Activated naive CD4-positive, alpha-beta T cell treated with anti-CD3 and anti-CD28 coated beads, Interleukin-2, amount 50 U/mL, for 24 hours (primary cell): ENCODE data around the gene MEDAG.

Source experiments
- H3K27ac Mint-ChIP-seq: one replicate; pipeline ENCODE4 v1.8.0; 2021; ENCODE audit warnings: mild to moderate bottlenecking, mixed read lengths
- H3K27me3 Mint-ChIP-seq: one replicate; pipeline ENCODE4 v1.8.0; 2021; ENCODE audit warnings: mixed read lengths
- H3K36me3 Mint-ChIP-seq: one replicate; pipeline ENCODE4 v1.8.0; 2021; ENCODE audit warnings: mixed read lengths
- H3K4me1 Mint-ChIP-seq: one replicate; pipeline ENCODE4 v1.8.0; 2021; ENCODE audit warnings: mixed read lengths
- H3K4me3 Mint-ChIP-seq: one replicate; pipeline ENCODE4 v1.8.0; 2021; ENCODE audit warnings: mild to moderate bottlenecking, mixed read lengths
- H3K9me3 Mint-ChIP-seq: one replicate; pipeline ENCODE4 v1.8.0; 2021; ENCODE audit warnings: mixed read lengths

The MEDAG gene

GRCh38 chr13:30957258-30957943 is 51.3 kb downstream of the MEDAG start:
- Mint-ChIP-seq H3K4me1 (no peaks in the 10 kb centered on the region), H3K9me3 (peaks cover 20% of the 10 kb centered on the region), H3K4me3 (no peak overlapping the region), H3K36me3 (no peaks in the 10 kb centered on the region), H3K27ac (no peak overlapping the region), H3K27me3 (peaks cover 27% of the 10 kb centered on the region)

GRCh38 chr13:30959678-30960077 is 53.6 kb downstream of the MEDAG start:
- no peak overlapping the region for H3K27ac Mint-ChIP-seq
- H3K4me1 Mint-ChIP-seq = no peaks in the 10 kb centered on the region
- H3K27me3 Mint-ChIP-seq = peaks cover 24% of the 10 kb centered on the region
- no peaks in the 10 kb centered on the region for H3K36me3 Mint-ChIP-seq
- peaks cover 20% of the 10 kb centered on the region for H3K9me3 Mint-ChIP-seq
- H3K4me3 Mint-ChIP-seq = no peak overlapping the region

GRCh38 chr13:30963791-30964190 is 57.7 kb downstream of the MEDAG start:
- Mint-ChIP-seq H3K27me3 (peaks cover 17% of the 10 kb centered on the region), H3K36me3 (no peaks in the 10 kb centered on the region), H3K4me3 (no peak overlapping the region), H3K4me1 (no peaks in the 10 kb centered on the region), H3K27ac (no peak overlapping the region), H3K9me3 (peaks cover 11% of the 10 kb centered on the region)

GRCh38 chr13:30965380-30965779 is 59.3 kb downstream of the MEDAG start:
- no peak overlapping the region for H3K4me3 Mint-ChIP-seq
- peaks cover 19% of the 10 kb centered on the region for H3K27me3 Mint-ChIP-seq

GRCh38 chr13:30966101-30966500 is 60.0 kb downstream of the MEDAG start:
- no peak overlapping the region for H3K27ac Mint-ChIP-seq
- peaks cover 21% of the 10 kb centered on the region for H3K27me3 Mint-ChIP-seq
- no peaks in the 10 kb centered on the region for H3K4me1 Mint-ChIP-seq
- no peaks in the 10 kb centered on the region for H3K36me3 Mint-ChIP-seq
- H3K4me3 Mint-ChIP-seq = no peak overlapping the region
- no peaks in the 10 kb centered on the region for H3K9me3 Mint-ChIP-seq

More at GRCh38 chr13:30965380-30965779, 59.3 kb downstream of the MEDAG start:
- no peaks in the 10 kb centered on the region for H3K36me3 Mint-ChIP-seq
- no peaks in the 10 kb centered on the region for H3K9me3 Mint-ChIP-seq
- H3K27ac Mint-ChIP-seq = no peak overlapping the region
- H3K4me1 Mint-ChIP-seq = no peaks in the 10 kb centered on the region

- no peaks in the 10 kb centered on the region for H3K36me3 Mint-ChIP-seq
- H3K27ac Mint-ChIP-seq = no peak overlapping the region
- H3K4me1 Mint-ChIP-seq = no peaks in the 10 kb centered on the region
- peaks cover 21% of the 10 kb centered on the region for H3K27me3 Mint-ChIP-seq
- H3K4me3 Mint-ChIP-seq = no peak overlapping the region
- H3K9me3 Mint-ChIP-seq = no peaks in the 10 kb centered on the region
Observed at GRCh38 chr13:30968846-30969245, 62.8 kb downstream of the MEDAG start.

GRCh38 chr13:30971575-30971974 is 65.5 kb downstream of the MEDAG start:
- H3K4me3 Mint-ChIP-seq = no peak overlapping the region
- H3K4me1 Mint-ChIP-seq = no peaks in the 10 kb centered on the region
- no peaks in the 10 kb centered on the region for H3K36me3 Mint-ChIP-seq
- H3K9me3 Mint-ChIP-seq = no peaks in the 10 kb centered on the region
- H3K27me3 Mint-ChIP-seq = peaks cover 16% of the 10 kb centered on the region
- H3K27ac Mint-ChIP-seq = no peak overlapping the region

- Mint-ChIP-seq H3K27ac (no peak overlapping the region), H3K36me3 (no peaks in the 10 kb centered on the region), H3K4me1 (no peaks in the 10 kb centered on the region), H3K27me3 (peaks cover 14% of the 10 kb centered on the region), H3K9me3 (no peaks in the 10 kb centered on the region), H3K4me3 (no peak overlapping the region)
Observed at GRCh38 chr13:30972888-30973377, 66.9 kb downstream of the MEDAG start.

- no peaks in the 10 kb centered on the region for H3K9me3 Mint-ChIP-seq
- H3K36me3 Mint-ChIP-seq = no peaks in the 10 kb centered on the region
- no peaks in the 10 kb centered on the region for H3K4me1 Mint-ChIP-seq
- H3K27ac Mint-ChIP-seq = no peak overlapping the region
- H3K27me3 Mint-ChIP-seq = peaks cover 12% of the 10 kb centered on the region
- no peak overlapping the region for H3K4me3 Mint-ChIP-seq
Observed at GRCh38 chr13:30974350-30974749, 68.3 kb downstream of the MEDAG start.
